T47D (cell line): ENCODE measurements around the gene TACC2.
"Not testable (repeated sequence)": the region's sequence is repeated elsewhere in the genome, so short reads cannot be mapped to it uniquely, and the experiment has no call there.

ENCODE experiments used
- DNase-seq, 2 experiments: peaks; one replicate each; pipeline versions ENCODE4 v3.0.0 to v3.0.0-alpha.2; 2011 to 2012; ENCODE audit warnings: low read depth in 1 of 2, low spot score in 1 of 2
- JUND ChIP-seq: IDR thresholded peaks from 2 replicates; pipeline ENCODE4 v1.6.1; 2012; ENCODE audit warnings: low read depth
- in situ Hi-C: cut with HindIII; loops from 2 replicates; pipeline ENCODE4 v1.10.0; 2016; ENCODE audit warnings: low sequenced_read_pairs, low pct_unique_long_range_greater_than_20kb

Gene TACC2

DNA sequence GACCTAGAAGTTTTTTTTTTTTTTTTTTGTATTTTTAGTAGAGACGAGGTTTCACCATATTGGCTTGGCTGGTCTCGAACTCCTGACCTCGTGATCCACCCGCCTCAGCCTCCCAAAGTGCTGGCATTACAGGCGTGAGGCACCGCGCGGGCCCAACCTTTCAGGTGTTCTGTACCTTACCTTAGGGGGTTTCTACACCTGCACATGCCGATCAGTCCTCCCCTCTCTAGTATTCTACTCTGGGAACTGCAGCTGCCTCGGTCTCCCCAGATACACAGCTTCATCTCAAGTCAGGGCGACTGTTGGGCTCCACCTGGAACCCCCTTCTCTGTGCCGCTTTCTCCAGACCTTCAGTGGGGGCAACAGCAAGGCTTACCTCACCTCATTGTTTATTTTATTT is 79.9 kb downstream of the TACC2 start:
- DNase-seq: no peak
- TF ChIP-seq JUND: no peak
- in situ Hi-C loops: no loop called here

DNA sequence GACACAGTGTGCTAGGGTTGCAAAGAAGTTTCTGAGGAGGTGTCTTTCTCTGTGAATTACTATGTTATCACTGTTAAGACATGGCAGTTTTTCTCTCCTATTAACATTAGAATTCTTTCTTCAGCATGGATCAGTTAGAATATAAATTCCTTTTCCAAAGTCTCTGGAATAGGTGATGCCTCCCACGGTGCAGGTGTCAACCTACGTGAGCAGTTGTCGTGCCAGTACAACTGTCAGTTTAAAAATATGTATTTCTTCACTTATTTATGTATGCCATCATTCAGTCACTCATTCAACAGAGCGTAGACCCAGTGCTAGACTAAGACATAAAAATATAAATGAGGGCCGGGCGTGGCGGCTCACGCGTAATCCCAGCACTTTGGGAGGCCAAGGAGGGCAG is 83.5 kb downstream of the TACC2 start:
- TF ChIP-seq JUND: no peak
- no peak for DNase-seq
- in situ Hi-C loops: no loop called here

DNA sequence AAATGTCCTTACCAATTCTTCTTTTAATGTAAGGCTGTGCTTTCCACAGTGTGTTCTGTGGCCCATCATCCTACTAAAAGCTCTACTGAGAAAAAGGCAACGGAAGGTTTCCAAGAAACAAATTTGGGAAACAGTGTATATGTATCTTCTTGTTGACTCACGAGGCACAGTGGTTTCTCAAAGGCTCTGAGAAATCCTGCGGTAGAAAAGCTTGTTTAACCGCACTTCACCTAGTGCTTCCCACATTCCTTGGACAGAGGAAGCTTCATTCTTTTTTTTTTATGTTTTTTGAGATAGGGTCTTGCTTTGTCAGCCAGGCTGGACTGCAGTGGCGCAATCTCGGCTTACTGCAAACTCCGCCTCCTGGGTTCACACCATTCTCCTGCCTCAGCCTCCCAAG is 84.5 kb downstream of the TACC2 start:
- DNase-seq: no peak
- in situ Hi-C loops: no loop called here
- no peak for TF ChIP-seq JUND

DNA sequence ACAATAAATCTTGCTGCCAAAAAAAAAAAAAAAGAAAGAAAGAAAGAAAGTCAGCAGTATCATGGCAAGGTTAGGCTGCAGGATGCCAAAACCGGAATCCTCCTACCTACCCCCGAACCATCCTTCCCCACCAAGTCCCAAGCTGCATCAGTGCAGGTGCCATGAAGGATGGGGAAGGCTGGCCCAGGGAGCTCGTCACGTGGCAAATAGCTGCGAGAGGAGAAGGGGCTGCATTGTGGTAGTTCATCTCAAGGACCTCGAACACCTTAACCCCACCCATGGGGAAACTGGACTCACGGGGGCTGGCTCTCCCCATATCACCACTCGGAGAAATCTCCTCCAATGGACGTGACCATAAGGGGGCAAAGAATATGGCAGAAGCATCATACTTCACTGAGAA is 86.2 kb downstream of the TACC2 start:
- DNase-seq: no peak
- in situ Hi-C loops: no loop called here
- TF ChIP-seq JUND: no peak

DNA sequence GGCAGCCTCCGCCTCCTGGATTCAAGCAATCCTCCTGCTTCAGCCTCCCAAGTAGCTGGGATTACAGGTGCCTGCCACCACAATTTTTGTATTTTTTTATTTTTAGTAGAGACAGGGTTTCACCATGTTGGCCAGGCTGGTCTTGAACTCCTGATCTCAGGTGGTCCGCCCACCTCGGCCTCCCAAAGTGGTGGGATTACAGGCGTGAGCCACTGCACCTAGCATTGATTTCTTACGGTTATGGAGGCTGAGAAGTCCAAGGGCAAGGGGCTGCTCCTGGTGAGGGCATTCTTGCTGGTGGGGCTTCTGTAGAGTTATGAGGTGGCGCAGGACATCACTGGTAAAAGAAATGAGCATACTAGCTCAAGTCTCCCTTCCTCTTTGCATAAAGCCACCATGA is 86.9 kb downstream of the TACC2 start:
- DNase-seq, in situ Hi-C loops: not testable (repeated sequence)

DNA sequence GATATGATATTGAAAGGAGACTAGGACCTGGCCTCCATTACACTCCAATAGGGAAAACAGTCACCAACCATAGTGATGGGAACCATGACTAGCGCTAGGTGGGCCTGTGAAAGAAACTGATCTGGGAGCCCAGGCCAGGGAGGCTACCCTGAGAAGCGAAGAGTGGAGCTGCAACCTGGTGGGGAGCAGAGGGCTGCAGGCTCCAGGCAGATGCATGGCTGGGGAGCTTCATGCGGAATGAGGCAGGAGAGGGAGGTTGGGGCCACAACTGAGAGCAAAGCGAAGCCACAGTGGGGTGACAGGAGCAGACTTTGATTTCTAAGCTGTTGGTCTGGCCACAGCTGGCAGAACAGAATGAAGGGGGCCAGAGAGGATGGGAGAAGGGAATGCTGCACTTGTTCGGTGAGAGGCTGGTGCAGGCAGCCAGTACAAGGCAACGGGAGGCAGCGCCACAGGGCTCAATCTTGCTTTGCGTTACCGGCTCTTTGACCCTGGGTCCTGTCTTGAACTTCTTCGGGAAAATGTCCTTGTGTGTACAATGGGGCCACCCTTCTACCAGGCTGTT is 88.4 kb downstream of the TACC2 start:
- in situ Hi-C loops: no loop called here
- no peak for DNase-seq
- TF ChIP-seq JUND: no peak

DNA sequence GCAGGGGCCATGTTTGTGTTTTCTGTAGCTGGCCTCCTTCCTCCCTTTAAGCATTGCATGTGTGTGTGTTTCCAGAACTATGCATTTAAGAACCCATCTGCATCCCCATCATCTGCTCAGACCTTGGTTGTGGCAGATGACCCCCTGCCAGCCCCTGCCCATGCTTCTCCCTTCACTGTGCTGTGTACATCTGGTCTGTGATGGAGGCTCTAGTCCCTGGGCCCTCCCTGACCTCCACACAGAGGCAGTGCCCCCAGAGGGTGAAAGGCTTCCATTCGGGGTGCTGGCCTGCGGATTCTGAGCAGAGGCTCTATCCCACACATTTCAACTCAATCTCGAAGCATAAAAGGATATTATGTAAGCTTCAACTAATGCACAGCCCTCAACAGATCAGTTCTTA is 89.4 kb downstream of the TACC2 start:
- no peak for TF ChIP-seq JUND
- in situ Hi-C loops: no loop called here
- no peak for DNase-seq

DNA sequence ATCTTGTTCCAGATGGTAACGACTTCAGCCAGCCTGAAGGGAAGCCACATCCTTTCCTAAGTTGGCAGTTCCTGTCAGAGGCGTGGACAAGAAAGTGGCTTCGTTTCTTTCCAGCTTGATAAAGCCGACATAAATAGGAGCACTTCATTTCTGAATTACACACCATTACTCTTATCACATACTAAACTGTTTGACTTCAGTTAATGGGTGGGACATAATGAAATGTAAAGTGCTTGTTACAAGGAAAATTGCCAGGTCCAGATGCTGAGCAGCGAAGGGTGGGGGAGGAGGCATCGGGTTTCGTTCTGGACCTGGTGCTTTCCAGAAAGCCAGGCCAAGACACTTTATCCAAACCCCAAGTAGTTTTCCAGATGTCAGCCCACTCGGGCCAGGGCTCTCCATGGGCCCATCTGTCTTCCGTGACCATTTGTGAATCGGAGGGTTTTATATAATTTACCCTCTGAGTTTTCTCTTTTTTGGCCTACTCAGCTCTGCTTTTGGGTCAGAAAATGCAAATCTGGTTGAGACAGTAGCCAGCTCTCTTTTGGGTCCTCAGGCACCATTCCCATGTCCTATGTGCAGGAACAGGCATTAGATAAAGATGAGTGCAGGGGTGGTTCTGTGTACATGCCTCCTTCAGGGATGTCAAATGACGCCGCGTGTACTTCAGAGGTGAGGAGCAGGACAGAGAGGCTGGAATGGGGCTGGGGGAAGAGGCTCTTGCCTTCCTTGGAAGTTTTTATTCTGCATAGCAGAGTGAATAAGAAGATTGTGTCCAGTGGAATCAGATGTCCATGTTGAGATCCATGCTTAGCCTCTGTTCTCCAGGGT is 90.2 kb downstream of the TACC2 start:
- in situ Hi-C loops: no loop called here
- no peak for DNase-seq

DNA sequence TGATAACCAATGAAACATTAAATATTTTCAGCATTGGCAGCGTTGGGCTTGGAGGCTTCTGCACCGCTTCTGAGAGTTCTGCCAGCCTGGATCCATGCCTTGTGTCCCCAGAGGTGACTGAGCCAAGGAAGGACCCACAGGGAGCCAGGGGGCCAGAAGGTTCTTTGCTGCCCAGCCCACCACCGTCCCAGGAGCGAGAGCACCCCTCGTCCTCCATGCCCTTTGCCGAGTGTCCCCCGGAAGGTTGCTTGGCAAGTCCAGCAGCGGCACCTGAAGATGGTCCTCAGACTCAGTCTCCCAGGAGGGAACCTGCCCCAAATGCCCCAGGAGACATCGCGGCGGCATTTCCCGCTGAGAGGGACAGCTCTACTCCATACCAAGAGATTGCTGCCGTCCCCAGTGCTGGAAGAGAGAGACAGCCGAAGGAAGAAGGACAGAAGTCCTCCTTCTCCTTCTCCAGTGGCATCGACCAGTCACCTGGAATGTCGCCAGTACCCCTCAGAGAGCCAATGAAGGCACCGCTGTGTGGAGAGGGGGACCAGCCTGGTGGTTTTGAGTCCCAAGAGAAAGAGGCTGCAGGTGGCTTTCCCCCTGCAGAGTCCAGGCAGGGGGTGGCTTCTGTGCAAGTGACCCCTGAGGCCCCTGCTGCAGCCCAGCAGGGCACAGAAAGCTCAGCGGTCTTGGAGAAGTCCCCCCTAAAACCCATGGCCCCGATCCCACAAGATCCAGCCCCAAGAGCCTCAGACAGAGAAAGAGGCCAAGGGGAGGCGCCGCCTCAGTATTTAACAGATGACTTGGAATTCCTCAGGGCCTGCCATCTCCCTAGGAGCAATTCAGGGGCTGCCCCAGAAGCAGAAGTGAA is 93.9 kb downstream of the TACC2 start:
- TF ChIP-seq JUND: no peak
- in situ Hi-C loops: no loop called here
- no peak for DNase-seq

More for the DNA sequence above, 90.2 kb downstream of the TACC2 start:
- TF ChIP-seq JUND: no peak

DNA sequence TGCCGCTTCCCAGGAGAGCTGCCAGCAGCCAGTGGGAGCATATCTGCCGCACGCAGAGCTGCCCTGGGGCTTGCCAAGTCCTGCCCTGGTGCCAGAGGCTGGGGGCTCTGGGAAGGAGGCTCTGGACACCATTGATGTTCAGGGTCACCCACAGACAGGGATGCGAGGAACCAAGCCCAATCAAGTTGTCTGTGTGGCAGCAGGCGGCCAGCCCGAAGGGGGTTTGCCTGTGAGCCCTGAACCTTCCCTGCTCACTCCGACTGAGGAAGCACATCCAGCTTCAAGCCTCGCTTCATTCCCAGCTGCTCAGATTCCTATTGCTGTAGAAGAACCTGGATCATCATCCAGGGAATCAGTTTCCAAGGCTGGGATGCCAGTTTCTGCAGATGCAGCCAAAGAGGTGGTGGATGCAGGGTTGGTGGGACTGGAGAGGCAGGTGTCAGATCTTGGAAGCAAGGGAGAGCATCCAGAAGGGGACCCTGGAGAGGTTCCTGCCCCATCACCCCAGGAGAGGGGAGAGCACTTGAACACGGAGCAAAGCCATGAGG is 94.6 kb downstream of the TACC2 start:
- no peak for TF ChIP-seq JUND
- no peak for DNase-seq
- in situ Hi-C loops: no loop called here

DNA sequence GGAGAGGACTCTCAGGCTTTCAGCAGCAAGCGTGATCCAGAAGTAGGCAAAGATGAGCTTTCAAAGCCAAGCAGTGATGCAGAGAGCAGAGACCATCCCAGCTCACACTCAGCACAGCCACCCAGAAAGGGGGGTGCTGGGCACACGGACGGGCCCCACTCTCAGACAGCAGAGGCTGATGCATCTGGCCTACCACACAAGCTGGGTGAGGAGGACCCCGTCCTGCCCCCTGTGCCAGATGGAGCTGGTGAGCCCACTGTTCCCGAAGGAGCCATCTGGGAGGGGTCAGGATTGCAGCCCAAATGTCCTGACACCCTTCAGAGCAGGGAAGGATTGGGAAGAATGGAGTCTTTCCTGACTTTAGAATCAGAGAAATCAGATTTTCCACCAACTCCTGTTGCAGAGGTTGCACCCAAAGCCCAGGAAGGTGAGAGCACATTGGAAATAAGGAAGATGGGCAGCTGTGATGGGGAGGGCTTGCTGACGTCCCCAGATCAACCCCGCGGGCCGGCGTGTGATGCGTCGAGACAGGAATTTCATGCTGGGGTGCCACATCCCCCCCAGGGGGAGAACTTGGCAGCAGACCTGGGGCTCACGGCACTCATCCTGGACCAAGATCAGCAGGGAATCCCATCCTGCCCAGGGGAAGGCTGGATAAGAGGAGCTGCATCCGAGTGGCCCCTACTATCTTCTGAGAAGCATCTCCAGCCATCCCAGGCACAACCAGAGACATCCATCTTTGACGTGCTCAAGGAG is 95.5 kb downstream of the TACC2 start:
- in situ Hi-C loops: no loop called here
- no peak for TF ChIP-seq JUND
- no peak for DNase-seq

DNA sequence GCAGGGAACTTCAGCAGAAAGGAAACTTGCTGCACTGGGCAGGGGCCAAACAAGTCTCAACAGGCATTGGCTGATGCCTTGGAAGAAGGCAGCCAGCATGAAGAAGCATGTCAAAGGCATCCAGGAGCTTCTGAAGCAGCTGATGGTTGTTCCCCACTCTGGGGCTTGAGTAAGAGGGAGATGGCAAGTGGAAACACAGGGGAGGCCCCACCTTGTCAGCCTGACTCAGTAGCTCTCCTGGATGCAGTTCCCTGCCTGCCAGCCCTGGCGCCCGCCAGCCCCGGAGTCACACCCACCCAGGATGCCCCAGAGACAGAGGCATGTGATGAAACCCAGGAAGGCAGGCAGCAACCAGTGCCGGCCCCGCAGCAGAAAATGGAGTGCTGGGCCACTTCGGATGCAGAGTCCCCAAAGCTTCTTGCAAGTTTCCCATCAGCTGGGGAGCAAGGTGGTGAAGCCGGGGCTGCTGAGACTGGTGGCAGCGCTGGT is 96.5 kb downstream of the TACC2 start:
- in situ Hi-C loops: no loop called here
- no peak for DNase-seq
- TF ChIP-seq JUND: no peak
